B cell (primary cell): ENCODE results near the gene BCO2. TPM values are rescaled to one million over a fixed set of nuclear protein-coding genes. Genes with fewer than 3 reads are reported as not detected.

Experiments used
- ATAC-seq: fragments of 200-7000 bp; cut with Tn5 transposase; one replicate; pipeline ENCODE4 v1.10.0; 2021; ENCODE audit warnings: low read depth, mild to moderate bottlenecking, moderate number of reproducible peaks, moderate library complexity
- CTCF ChIA-PET: fragments of 350-600 bp; sonication (Branson Sonifier 250); formaldehyde crosslinking; loops from one replicate; lab custom pipeline; 2021; ENCODE audit warnings: antibody characterized with exemption, inconsistent platforms; lab: Charles Lee
- POLR2A ChIA-PET: fragments of 350-600 bp; sonication (Branson Sonifier 250); formaldehyde crosslinking; loops from one replicate; lab custom pipeline; 2021; ENCODE audit warnings: antibody characterized with exemption; lab: Charles Lee
- DNase-seq: peaks from one replicate; pipeline ENCODE4 v3.0.0; 2013
- H2AFZ ChIP-seq: 2 replicates; pipeline ENCODE4 v1.6.1; 2012; ENCODE audit warnings: mild to moderate bottlenecking, low read depth, low read length; ENCODE audit not compliant: insufficient read depth, poor library complexity, severe bottlenecking
- H3K27ac ChIP-seq, 2 donors: 1 replicate in 1 of 2; 2 replicates in 1 of 2; pipeline ENCODE4 v1.5.1; 2012 to 2013; ENCODE audit warnings: low read length in 2 of 2, mild to moderate bottlenecking in 2 of 2, moderate library complexity in 1 of 2
- H3K27me3 ChIP-seq, 4 experiments: fragments of 200-600 bp in 1 of 4; sonication (generic) in 1 of 4; replicated peaks in 1 of 4; 1 replicate in 2 of 4; 2 replicates in 2 of 4; pipeline versions ENCODE4 v1.6.1 to v1.7.0; 2013 to 2016; ENCODE audit warnings: low read length in 3 of 4, mild to moderate bottlenecking in 2 of 4, mixed read lengths in 1 of 4, moderate library complexity in 1 of 4; ENCODE audit not compliant: insufficient read depth in 4 of 4, control insufficient read depth in 3 of 4; ENCODE audit errors: control extremely low read depth in 1 of 4
- H3K36me3 ChIP-seq, 2 experiments: replicated peaks in 1 of 2; 1 replicate in 1 of 2; 2 replicates in 1 of 2; pipeline versions ENCODE4 v1.6.1 to v1.7.1; 2013; ENCODE audit warnings: low read length in 1 of 2; ENCODE audit not compliant: insufficient read depth in 2 of 2, control insufficient read depth in 1 of 2; ENCODE audit errors: control extremely low read depth in 1 of 2, extremely low read depth in 1 of 2
- H3K4me1 ChIP-seq, 2 donors: fragments of 200-600 bp in 1 of 2; sonication (generic) in 1 of 2; 1 replicate in 1 of 2; 2 replicates in 1 of 2; pipeline versions ENCODE4 v1.5.1 to v1.6.1; 2013 to 2017; ENCODE audit warnings: low read length in 2 of 2; ENCODE audit not compliant: control insufficient read depth in 2 of 2, insufficient read depth in 2 of 2
- H3K4me2 ChIP-seq: replicated peaks from 2 replicates; pipeline ENCODE3; 2012; ENCODE audit warnings: mild to moderate bottlenecking, low read depth, low read length; ENCODE audit not compliant: poor library complexity, severe bottlenecking
- H3K4me3 ChIP-seq, 5 experiments: fragments of 200-600 bp in 1 of 5; sonication (generic) in 1 of 5; 1 replicate in 3 of 5; 2 replicates in 2 of 5; pipeline versions ENCODE4 v1.5.1 to v1.7.0; 2011 to 2016; ENCODE audit warnings: low read length in 4 of 5, mild to moderate bottlenecking in 4 of 5, low read depth in 2 of 5, control low read depth in 1 of 5, moderate library complexity in 1 of 5; ENCODE audit not compliant: insufficient read depth in 1 of 5; ENCODE audit errors: control extremely low read depth in 1 of 5, extremely low read depth in 1 of 5
- H3K79me2 ChIP-seq: fragments of 200-600 bp; sonication (generic); one replicate; pipeline ENCODE4 v1.6.0; 2016; ENCODE audit warnings: low read length; ENCODE audit not compliant: control insufficient read depth, insufficient read depth
- H3K9ac ChIP-seq: fragments of 200-600 bp; sonication (generic); 2 replicates; pipeline ENCODE4 v1.6.1; 2017; ENCODE audit warnings: mild to moderate bottlenecking, low read length, moderate library complexity
- H3K9me3 ChIP-seq, 3 donors: one replicate each; pipeline versions ENCODE4 v1.6.1 to v1.7.1; 2013; ENCODE audit warnings: low read length in 2 of 3; ENCODE audit not compliant: control insufficient read depth in 2 of 3, insufficient read depth in 1 of 3; ENCODE audit errors: control extremely low read depth in 1 of 3
- H4K20me1 ChIP-seq: 2 replicates; pipeline ENCODE4 v1.6.0; 2012; ENCODE audit warnings: mild to moderate bottlenecking, low read length; ENCODE audit not compliant: insufficient read depth, control insufficient read depth, poor library complexity, severe bottlenecking
- H3K27ac Mint-ChIP-seq: one replicate; pipeline ENCODE4 v1.8.0; 2021; ENCODE audit warnings: mixed read lengths
- H3K27me3 Mint-ChIP-seq: one replicate; pipeline ENCODE4 v1.8.0; 2021; ENCODE audit warnings: mixed read lengths
- H3K4me1 Mint-ChIP-seq: one replicate; pipeline ENCODE4 v1.8.0; 2021; ENCODE audit warnings: mixed read lengths
- H3K4me3 Mint-ChIP-seq: one replicate; pipeline ENCODE4 v1.8.0; 2021; ENCODE audit warnings: mixed read lengths
- H3K9me3 Mint-ChIP-seq: one replicate; pipeline ENCODE4 v1.8.0; 2022; ENCODE audit warnings: mixed read lengths; ENCODE audit not compliant: insufficient read depth
- CTCF ChIP-seq: fragments of 200-600 bp; IDR thresholded peaks from one replicate; pipeline ENCODE4 v1.8.0; 2022; ENCODE audit warnings: antibody characterized with exemption, mild to moderate bottlenecking
- EZH2 ChIP-seq: IDR thresholded peaks from 2 replicates; pipeline ENCODE4 v1.6.1; 2012; ENCODE audit warnings: borderline replicate concordance, low read depth, mild to moderate bottlenecking, moderate library complexity, low read length; ENCODE audit not compliant: insufficient read depth, poor library complexity, severe bottlenecking
- WGBS: methylation state at CpG from one replicate; pipeline ENCODE4 v1.1.5; 2013; ENCODE audit warnings: missing lambda C conversion rate; ENCODE audit not compliant: insufficient coverage; 5-methylcytosine and 5-hydroxymethylcytosine counted together
- intact Hi-C: fragments of 100-400 bp; cut with micrococcal nuclease; formaldehyde crosslinking; loops from one replicate; pipeline ENCODE4 v1.10.0; 2022
- polyA plus RNA-seq: library from polyadenylated mRNA; depleted of rRNA; stranded (reverse); fragments of >200 nt; gene quantifications from 2 replicates; pipeline ENCODE4 v1.2.3, GENCODE V29; 2012
- total RNA-seq, 2 donors: library from RNA; stranded (reverse); fragments of 120-200 nt in 1 of 2; gene quantifications; 1 replicate in 1 of 2; 2 replicates in 1 of 2; pipeline versions ENCODE4 v1.2.3 to v1.2.4, GENCODE V29; 2013 to 2022

The BCO2 gene
- total and polyA plus RNA-seq, 2 donors (not counting 1 experiment from before 2014, with no cell fraction given) = 1.7 to 1.8 TPM

GRCh38 chr11:112127056-112127455, 48.3 kb upstream of the BCO2 start:
- Histone ChIP-seq H3K27me3 (no peaks in the 10 kb centered on the region), H3K9me3 (no peaks in the 10 kb centered on the region), H3K36me3 (no peaks in the 10 kb centered on the region), H4K20me1 (no peaks in the 10 kb centered on the region), H3K79me2 (no peaks in the 10 kb centered on the region), H3K27ac (no peak overlapping the region), H3K4me2 (no peak overlapping the region), H3K4me1 (no peaks in the 10 kb centered on the region), H3K4me3 (no peak overlapping the region), H3K9ac (no peak overlapping the region), H2AFZ (no peak overlapping the region)
- 100% methylated on average over 2 of the region's 2 CpGs for WGBS
- DNase-seq (no peak), ATAC-seq (no peak)
- Mint-ChIP-seq H3K27me3 (no peaks in the 10 kb centered on the region), H3K4me1 (no peaks in the 10 kb centered on the region), H3K4me3 (no peak overlapping the region), H3K27ac (no peak overlapping the region), H3K9me3 (no peaks in the 10 kb centered on the region)
- no peak for TF ChIP-seq EZH2
- TF ChIP-seq CTCF = no peak
- POLR2A ChIA-PET = no interaction called here
- intact Hi-C loops = no loop called here
- CTCF ChIA-PET = interaction anchor here (1.4 kb wide), 1 partner anchor 14 kb away, joined by 3 read pairs; no protein-coding TSS in a partner anchor

- Mint-ChIP-seq H3K27me3 (no peaks in the 10 kb centered on the region), H3K4me1 (no peaks in the 10 kb centered on the region), H3K9me3 (no peaks in the 10 kb centered on the region), H3K27ac (no peak overlapping the region), H3K4me3 (no peak overlapping the region)
- Histone ChIP-seq H3K27ac (no peak overlapping the region), H3K4me1 (no peaks in the 10 kb centered on the region), H3K4me2 (no peak overlapping the region), H3K9me3 (no peaks in the 10 kb centered on the region), H3K27me3 (no peaks in the 10 kb centered on the region), H4K20me1 (no peaks in the 10 kb centered on the region), H3K9ac (no peak overlapping the region), H3K4me3 (no peak overlapping the region), H3K79me2 (no peaks in the 10 kb centered on the region), H3K36me3 (no peaks in the 10 kb centered on the region), H2AFZ (no peak overlapping the region)
- DNase-seq = no peak
- intact Hi-C loops = no loop called here
- TF ChIP-seq EZH2 (no peak), CTCF (no peak)
- ChIA-PET CTCF (no interaction called here), POLR2A (no interaction called here)
- no peak for ATAC-seq
- 87% methylated on average over 2 of the region's 3 CpGs for WGBS
Measured at GRCh38 chr11:112128483-112129121, 46.7 kb upstream of the BCO2 start.
